ENCODE measurements around the gene POLA1. TPM values are rescaled to one million over a fixed set of nuclear protein-coding genes. Genes with fewer than 3 reads are reported as not detected.

The POLA1 gene
- total RNA-seq, 1 donor from 2014 or later = 11.1 TPM

DNA sequence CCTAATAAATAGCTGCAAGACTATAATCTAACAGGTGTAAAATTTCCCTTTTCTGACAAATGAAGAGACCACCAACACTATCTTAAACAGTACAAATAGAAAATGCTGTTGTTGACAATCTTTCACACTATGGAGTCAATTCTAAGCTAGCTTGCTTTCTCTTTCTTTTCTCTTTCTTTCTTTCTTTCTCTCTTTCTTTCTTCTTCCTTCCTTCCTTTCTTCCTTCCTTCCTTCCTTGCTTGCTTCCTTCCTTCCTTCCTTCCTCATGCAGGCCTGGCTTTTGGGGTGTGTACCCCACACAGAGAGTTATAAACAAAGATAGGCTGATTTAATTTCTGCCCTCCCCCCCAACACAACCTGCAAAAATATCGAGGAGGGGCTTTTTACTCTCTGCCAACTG, 330.2 kb downstream of the POLA1 start:
- TF ChIP-seq, protein P1, sequence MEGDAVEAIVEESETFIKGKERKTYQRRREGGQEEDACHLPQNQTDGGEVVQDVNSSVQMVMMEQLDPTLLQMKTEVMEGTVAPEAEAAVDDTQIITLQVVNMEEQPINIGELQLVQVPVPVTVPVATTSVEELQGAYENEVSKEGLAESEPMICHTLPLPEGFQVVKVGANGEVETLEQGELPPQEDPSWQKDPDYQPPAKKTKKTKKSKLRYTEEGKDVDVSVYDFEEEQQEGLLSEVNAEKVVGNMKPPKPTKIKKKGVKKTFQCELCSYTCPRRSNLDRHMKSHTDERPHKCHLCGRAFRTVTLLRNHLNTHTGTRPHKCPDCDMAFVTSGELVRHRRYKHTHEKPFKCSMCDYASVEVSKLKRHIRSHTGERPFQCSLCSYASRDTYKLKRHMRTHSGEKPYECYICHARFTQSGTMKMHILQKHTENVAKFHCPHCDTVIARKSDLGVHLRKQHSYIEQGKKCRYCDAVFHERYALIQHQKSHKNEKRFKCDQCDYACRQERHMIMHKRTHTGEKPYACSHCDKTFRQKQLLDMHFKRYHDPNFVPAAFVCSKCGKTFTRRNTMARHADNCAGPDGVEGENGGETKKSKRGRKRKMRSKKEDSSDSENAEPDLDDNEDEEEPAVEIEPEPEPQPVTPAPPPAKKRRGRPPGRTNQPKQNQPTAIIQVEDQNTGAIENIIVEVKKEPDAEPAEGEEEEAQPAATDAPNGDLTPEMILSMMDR (IDR thresholded peaks at IDR 0.05) = no peak
- H3K27me3 ChIP-seq = peaks cover 46% of the 10 kb centered on the region
- H3K4me1 ChIP-seq = no peaks in the 10 kb centered on the region
- no peak overlapping the region for H3K4me3 ChIP-seq
- intact Hi-C loops (cut with DNase I) = no loop called here
- no peak for DNase-seq
- no peak overlapping the region for H3K27ac ChIP-seq
- ATAC-seq = no peak
- no peaks in the 10 kb centered on the region for H3K36me3 ChIP-seq
- no peaks in the 10 kb centered on the region for H3K9me3 ChIP-seq

DNA sequence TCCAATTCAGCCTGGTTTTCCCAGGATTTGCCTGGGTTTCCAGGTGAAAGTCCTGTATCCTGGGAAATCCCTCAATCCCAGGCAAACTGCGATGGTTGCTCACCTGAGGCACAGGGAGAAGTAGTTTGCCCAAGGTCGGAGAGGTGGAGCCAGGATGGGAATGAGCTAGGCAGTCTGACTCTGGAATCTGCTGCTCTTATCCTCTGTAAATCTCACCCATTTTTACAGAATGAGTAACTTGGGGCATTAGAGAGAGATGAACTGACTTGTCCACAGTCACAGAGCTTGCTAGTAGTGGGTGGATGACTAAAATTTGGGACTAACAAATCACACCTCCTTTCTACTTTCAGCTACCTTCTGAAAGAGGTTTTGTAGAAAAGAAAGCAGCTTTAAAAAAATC, 331.9 kb downstream of the POLA1 start:
- Histone ChIP-seq H3K4me3 (no peak overlapping the region), H3K9me3 (no peaks in the 10 kb centered on the region), H3K27me3 (peaks cover 30% of the 10 kb centered on the region), H3K36me3 (no peaks in the 10 kb centered on the region), H3K4me1 (no peaks in the 10 kb centered on the region), H3K27ac (no peak overlapping the region)
- intact Hi-C loops (cut with DNase I) = no loop called here
- TF ChIP-seq, protein P1 (IDR thresholded peaks at IDR 0.05) = no peak
- DNase-seq = no peak
- ATAC-seq = no peak

DNA sequence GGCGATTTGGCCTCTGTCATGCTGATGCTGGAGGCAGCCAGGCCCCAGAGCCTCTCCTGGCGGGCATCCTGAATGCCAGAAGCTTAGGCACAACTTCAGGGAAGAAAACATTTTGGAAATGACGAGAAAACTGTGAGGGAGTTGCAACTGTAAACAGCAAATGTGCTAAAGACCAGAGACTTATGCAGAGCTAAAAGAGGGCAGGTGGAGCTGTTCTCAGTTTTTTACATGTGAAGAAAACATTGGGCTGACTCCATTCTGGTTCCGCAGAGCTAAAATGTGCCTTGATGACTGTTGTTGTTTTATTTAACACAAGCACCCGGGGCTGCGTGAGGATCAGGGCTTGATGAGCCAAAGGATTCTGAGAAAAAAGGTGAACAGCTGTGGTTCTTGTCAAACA, 332.9 kb downstream of the POLA1 start:
- H3K9me3 ChIP-seq = no peaks in the 10 kb centered on the region
- ATAC-seq (no peak), DNase-seq (no peak)
- H3K27ac ChIP-seq = no peak overlapping the region
- TF ChIP-seq, protein P1 (IDR thresholded peaks at IDR 0.05) = no peak
- H3K36me3 ChIP-seq = no peaks in the 10 kb centered on the region
- no peaks in the 10 kb centered on the region for H3K4me1 ChIP-seq
- peaks cover 20% of the 10 kb centered on the region for H3K27me3 ChIP-seq
- intact Hi-C loops (cut with DNase I) = no loop called here
- H3K4me3 ChIP-seq = no peak overlapping the region

DNA sequence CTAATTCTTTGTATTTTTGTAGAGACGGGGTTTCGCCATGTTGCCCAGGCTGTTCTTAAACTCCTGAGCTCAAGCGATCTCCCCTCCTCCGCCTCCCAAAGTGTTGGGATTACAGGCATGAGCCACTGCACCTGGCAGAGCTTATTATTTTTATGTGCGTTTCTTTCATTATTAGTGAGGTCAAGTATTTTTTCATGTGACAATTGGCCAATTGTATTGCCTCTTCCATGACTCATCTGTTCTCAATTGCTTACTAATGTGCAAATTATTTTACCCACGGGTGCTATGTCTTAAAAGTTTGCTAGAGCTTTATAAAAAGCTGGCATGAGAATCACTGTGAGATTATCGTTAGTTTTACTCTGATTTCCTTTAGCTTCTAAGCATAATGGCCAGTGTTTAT, 335.0 kb downstream of the POLA1 start:
- no peaks in the 10 kb centered on the region for H3K9me3 ChIP-seq
- H3K4me3 ChIP-seq = no peak overlapping the region
- H3K27me3 ChIP-seq = peaks cover 1% of the 10 kb centered on the region
- DNase-seq (no peak), ATAC-seq (no peak)
- intact Hi-C loops (cut with DNase I) = no loop called here
- TF ChIP-seq, protein P1 (IDR thresholded peaks at IDR 0.05) = no peak
- H3K4me1 ChIP-seq = no peaks in the 10 kb centered on the region
- H3K36me3 ChIP-seq = no peaks in the 10 kb centered on the region
- H3K27ac ChIP-seq = no peak overlapping the region

DNA sequence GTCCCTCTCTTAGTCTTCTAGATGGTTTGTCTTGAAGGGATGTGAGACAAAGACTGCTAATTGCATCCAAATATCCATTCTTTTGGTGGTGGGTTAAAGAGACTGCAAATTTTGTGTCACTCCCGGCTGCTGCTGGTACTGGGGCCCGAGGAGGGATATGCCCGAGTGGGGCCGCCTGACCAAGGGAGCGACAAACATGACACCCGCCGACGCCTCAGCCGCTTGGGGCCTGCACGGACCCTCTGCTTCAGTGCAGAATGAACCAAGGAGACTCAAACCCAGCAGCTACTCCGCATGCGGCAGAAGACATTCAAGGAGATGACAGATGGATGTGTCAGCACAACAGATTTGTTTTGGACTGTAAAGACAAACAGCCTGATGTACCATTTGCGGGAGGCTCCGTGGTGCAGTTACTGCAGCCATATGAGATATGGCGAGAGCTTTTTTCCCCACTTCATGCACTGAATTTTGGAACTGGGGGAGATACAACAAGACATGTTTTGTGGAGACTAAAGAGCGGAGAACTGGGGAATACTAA, 335.6 kb downstream of the POLA1 start:
- H3K4me1 ChIP-seq = no peaks in the 10 kb centered on the region
- ATAC-seq = no peak
- no peaks in the 10 kb centered on the region for H3K9me3 ChIP-seq
- TF ChIP-seq, protein P1 (IDR thresholded peaks at IDR 0.05) = no peak
- H3K36me3 ChIP-seq = no peaks in the 10 kb centered on the region
- intact Hi-C loops (cut with DNase I) = no loop called here
- no peak for DNase-seq
- no peaks in the 10 kb centered on the region for H3K27me3 ChIP-seq
- no peak overlapping the region for H3K27ac ChIP-seq
- no peak overlapping the region for H3K4me3 ChIP-seq

DNA sequence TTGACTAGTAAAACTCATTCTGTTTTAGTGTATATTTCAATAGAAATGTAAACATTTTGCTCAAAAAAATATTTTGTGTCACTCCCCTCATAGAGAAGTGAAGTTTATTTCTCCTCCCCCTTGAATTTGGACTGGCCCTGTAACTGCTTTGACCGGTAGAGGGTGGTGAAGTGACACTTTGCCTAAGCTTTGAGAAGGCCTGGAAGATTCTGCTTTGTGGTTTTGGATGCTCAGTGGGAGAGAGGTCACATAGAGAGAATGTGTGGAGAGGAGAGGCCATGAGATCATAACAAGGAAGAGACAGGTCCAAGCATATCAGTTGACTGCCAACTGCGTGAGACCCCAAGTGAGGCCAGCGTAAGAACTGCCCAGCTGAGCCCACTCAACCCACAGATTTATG, 341.2 kb downstream of the POLA1 start:
- no peaks in the 10 kb centered on the region for H3K4me1 ChIP-seq
- TF ChIP-seq, protein P1 (IDR thresholded peaks at IDR 0.05) = no peak

More for the DNA sequence above, 341.2 kb downstream of the POLA1 start:
- intact Hi-C loops (cut with DNase I) = no loop called here
- Histone ChIP-seq H3K9me3 (no peaks in the 10 kb centered on the region), H3K27ac (no peak overlapping the region), H3K36me3 (no peaks in the 10 kb centered on the region), H3K27me3 (no peaks in the 10 kb centered on the region), H3K4me3 (no peak overlapping the region)
- ATAC-seq (no peak), DNase-seq (no peak)
